GM23248 (cell line): ENCODE data around the gene SMTNL2.

Experiments used
- EZH2 ChIP-seq: fragments of 200-600 bp; sonication (generic); IDR thresholded peaks from 2 replicates; pipeline ENCODE4 v1.6.1; 2018; ENCODE audit warnings: antibody characterized with exemption, mild to moderate bottlenecking; ENCODE audit not compliant: insufficient read depth, poor library complexity, severe bottlenecking
- EZH2phosphoT487 ChIP-seq: fragments of 200-600 bp; sonication (generic); IDR thresholded peaks from 2 replicates; pipeline ENCODE4 v1.6.1; 2018; ENCODE audit warnings: antibody characterized with exemption, moderate library complexity, mild to moderate bottlenecking, low read depth; ENCODE audit not compliant: insufficient read depth

- TF ChIP-seq EZH2, result no peak
- no peak for TF ChIP-seq EZH2phosphoT487
Observed at GRCh38 chr17:4551141-4551540, 33.2 kb upstream of the SMTNL2 start.
